Measurements from ENCODE around the gene GALNTL6. TPM values are rescaled to one million over a fixed set of nuclear protein-coding genes. Genes with fewer than 3 reads are reported as not detected.

The GALNTL6 gene
- total and polyA plus RNA-seq, 2 donors (not counting 3 experiments of a cell fraction or from before 2014, with no cell fraction given) = not detected

DNA sequence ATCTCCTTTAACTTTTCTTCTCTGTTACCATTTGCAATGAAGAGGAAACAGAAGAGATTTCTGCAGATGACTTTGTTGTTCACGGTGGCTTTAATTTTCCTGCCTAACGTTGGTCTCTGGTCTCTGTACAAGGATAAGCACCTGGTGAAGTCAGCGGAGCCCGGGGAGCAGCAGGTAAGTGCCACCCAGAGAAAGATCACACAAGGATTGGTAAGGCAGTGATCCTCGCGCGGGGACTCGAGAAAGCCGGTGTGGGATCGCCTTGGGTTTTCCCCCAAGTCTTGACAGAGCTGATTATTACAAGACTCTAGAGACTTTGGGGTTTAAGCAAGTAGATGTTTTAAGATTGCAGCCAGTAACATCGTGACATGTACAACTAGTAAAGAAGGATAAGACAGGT, 1.3 kb downstream of the GALNTL6 start:
- Histone ChIP-seq H4K20me1 (replicated peaks; ENCODE audit: control insufficient read depth, extremely low read depth, insufficient read depth, low read length) (no peaks in the 10 kb centered on the region), H3K9ac (replicated peaks; ENCODE audit: extremely low read depth, insufficient read depth, low read length) (no peak overlapping the region), H3K27ac (ENCODE audit: insufficient read depth, low read depth, low read length) (no peak overlapping the region), H3K4me1 (ENCODE audit: control insufficient read depth, extremely low read depth, insufficient read depth, low read length) (no peaks in the 10 kb centered on the region), H3K4me2 (ENCODE audit: insufficient read depth, low read length) (no peak overlapping the region), H2AFZ (ENCODE audit: low read depth, low read length) (no peak overlapping the region), H3K27me3 (ENCODE audit: control insufficient read depth in 2 of 2, insufficient read depth in 2 of 2, low read length in 2 of 2) (peaks cover 17 to 23% of the 10 kb centered on the region in 2 experiments), H3K4me3 (replicated peaks in 1 of 3; ENCODE audit: insufficient read depth in 1 of 3, low read depth in 1 of 3, low read length in 3 of 3) (no peak overlapping the region), H3K79me2 (ENCODE audit: control insufficient read depth, insufficient read depth, low read length) (no peaks in the 10 kb centered on the region), H3K36me3 (ENCODE audit: control insufficient read depth in 2 of 2, extremely low read depth in 1 of 2, insufficient read depth in 2 of 2, low read length in 2 of 2) (no peaks in the 10 kb centered on the region), H3K9me1 (replicated peaks; ENCODE audit: control insufficient read depth, extremely low read depth, insufficient read depth, low read length) (no peaks in the 10 kb centered on the region), H3K9me3 (replicated peaks; ENCODE audit: control insufficient read depth, insufficient read depth, low read length) (no peaks in the 10 kb centered on the region)
- no TSS peak for BruUV-seq (replicated peaks)
- CTCF ChIA-PET = no interaction called here
- no peak for TF ChIP-seq FOS (IDR thresholded peaks at IDR 0.05; ENCODE audit: borderline replicate concordance, insufficient read depth, low read length)
- TF ChIP-seq GATA2 (IDR thresholded peaks at IDR 0.05; ENCODE audit: insufficient read depth, insufficient read length, low read depth, low read length) = no peak
- TF ChIP-seq JUN (IDR thresholded peaks at IDR 0.05; ENCODE audit: borderline replicate concordance, insufficient read depth, insufficient read length, low read depth) = no peak
- no peak for TF ChIP-seq POLR2A (IDR thresholded peaks at IDR 0.05; ENCODE audit: low read depth, low read length)
- no peak for TF ChIP-seq EZH2 (IDR thresholded peaks at IDR 0.05; ENCODE audit: borderline replicate concordance, low read depth, low read length, severe bottlenecking)
- no peak for TF ChIP-seq MYC (IDR thresholded peaks at IDR 0.05; ENCODE audit: low read depth, low read length)
- TF ChIP-seq, protein P1, sequence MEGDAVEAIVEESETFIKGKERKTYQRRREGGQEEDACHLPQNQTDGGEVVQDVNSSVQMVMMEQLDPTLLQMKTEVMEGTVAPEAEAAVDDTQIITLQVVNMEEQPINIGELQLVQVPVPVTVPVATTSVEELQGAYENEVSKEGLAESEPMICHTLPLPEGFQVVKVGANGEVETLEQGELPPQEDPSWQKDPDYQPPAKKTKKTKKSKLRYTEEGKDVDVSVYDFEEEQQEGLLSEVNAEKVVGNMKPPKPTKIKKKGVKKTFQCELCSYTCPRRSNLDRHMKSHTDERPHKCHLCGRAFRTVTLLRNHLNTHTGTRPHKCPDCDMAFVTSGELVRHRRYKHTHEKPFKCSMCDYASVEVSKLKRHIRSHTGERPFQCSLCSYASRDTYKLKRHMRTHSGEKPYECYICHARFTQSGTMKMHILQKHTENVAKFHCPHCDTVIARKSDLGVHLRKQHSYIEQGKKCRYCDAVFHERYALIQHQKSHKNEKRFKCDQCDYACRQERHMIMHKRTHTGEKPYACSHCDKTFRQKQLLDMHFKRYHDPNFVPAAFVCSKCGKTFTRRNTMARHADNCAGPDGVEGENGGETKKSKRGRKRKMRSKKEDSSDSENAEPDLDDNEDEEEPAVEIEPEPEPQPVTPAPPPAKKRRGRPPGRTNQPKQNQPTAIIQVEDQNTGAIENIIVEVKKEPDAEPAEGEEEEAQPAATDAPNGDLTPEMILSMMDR (IDR thresholded peaks at IDR 0.05; ENCODE audit: extremely low read depth in 1 of 2, insufficient read depth in 1 of 2, low read depth in 1 of 2, low read length in 2 of 2) = no peak
- no peak for DNase-seq (ENCODE audit: low read depth, low spot score)
- intact Hi-C loops (cut with micrococcal nuclease) (no loop called here), dilution Hi-C loops (cut with MboI; ENCODE audit: extremely low pct_ligation_motif_present, low sequenced_read_pairs) (no loop called here)
- POLR2A ChIA-PET = no interaction called here
- FAIRE-seq = no peak

DNA sequence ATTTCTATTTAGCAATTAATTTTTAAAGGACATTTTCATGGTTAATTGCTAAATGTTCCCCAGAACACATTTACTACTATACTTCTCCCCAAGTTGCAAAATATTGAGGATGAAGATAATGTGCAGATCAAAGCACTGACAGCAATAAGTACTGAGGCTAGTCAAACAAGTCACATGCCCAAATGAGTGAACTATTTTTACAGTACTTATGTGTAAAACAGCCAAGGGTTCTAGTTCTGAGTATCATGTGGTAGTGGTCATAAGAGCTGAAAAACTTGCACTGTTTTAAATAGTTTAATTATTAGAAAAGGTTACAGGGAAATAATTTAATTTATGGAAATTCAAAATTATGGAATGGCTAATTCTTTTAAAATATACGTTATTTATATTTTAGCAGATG, 3.8 kb downstream of the GALNTL6 start:
- Histone ChIP-seq H3K4me2 (ENCODE audit: insufficient read depth, low read length) (no peak overlapping the region), H3K79me2 (ENCODE audit: control insufficient read depth, insufficient read depth, low read length) (no peaks in the 10 kb centered on the region), H3K27me3 (ENCODE audit: control insufficient read depth in 2 of 2, insufficient read depth in 2 of 2, low read length in 2 of 2) (peaks cover 17 to 23% of the 10 kb centered on the region in 2 experiments), H3K36me3 (ENCODE audit: control insufficient read depth in 2 of 2, extremely low read depth in 1 of 2, insufficient read depth in 2 of 2, low read length in 2 of 2) (no peaks in the 10 kb centered on the region), H3K4me3 (replicated peaks in 1 of 3; ENCODE audit: insufficient read depth in 1 of 3, low read depth in 1 of 3, low read length in 3 of 3) (no peak overlapping the region), H3K27ac (ENCODE audit: insufficient read depth, low read depth, low read length) (no peak overlapping the region), H4K20me1 (replicated peaks; ENCODE audit: control insufficient read depth, extremely low read depth, insufficient read depth, low read length) (no peaks in the 10 kb centered on the region), H3K9ac (replicated peaks; ENCODE audit: extremely low read depth, insufficient read depth, low read length) (no peak overlapping the region), H3K9me1 (replicated peaks; ENCODE audit: control insufficient read depth, extremely low read depth, insufficient read depth, low read length) (no peaks in the 10 kb centered on the region), H3K9me3 (replicated peaks; ENCODE audit: control insufficient read depth, insufficient read depth, low read length) (no peaks in the 10 kb centered on the region), H3K4me1 (ENCODE audit: control insufficient read depth, extremely low read depth, insufficient read depth, low read length) (no peaks in the 10 kb centered on the region), H2AFZ (ENCODE audit: low read depth, low read length) (no peak overlapping the region)
- DNase-seq (ENCODE audit: low read depth, low spot score) (no peak), FAIRE-seq (no peak)
- intact Hi-C loops (cut with micrococcal nuclease) = no loop called here
- dilution Hi-C loops (cut with MboI; ENCODE audit: extremely low pct_ligation_motif_present, low sequenced_read_pairs) = no loop called here
- no peak for TF ChIP-seq JUN (IDR thresholded peaks at IDR 0.05; ENCODE audit: borderline replicate concordance, insufficient read depth, insufficient read length, low read depth)
- TF ChIP-seq GATA2 (IDR thresholded peaks at IDR 0.05; ENCODE audit: insufficient read depth, insufficient read length, low read depth, low read length) = no peak
- TF ChIP-seq MYC (IDR thresholded peaks at IDR 0.05; ENCODE audit: low read depth, low read length) = no peak
- no peak for TF ChIP-seq POLR2AphosphoS5 (IDR thresholded peaks at IDR 0.05; ENCODE audit: insufficient read depth, low read depth, low read length)
- TF ChIP-seq, protein P1 (IDR thresholded peaks at IDR 0.05; ENCODE audit: extremely low read depth in 1 of 2, insufficient read depth in 1 of 2, low read depth in 1 of 2, low read length in 2 of 2) = no peak
- TF ChIP-seq, protein P2, sequence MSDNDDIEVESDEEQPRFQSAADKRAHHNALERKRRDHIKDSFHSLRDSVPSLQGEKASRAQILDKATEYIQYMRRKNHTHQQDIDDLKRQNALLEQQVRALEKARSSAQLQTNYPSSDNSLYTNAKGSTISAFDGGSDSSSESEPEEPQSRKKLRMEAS (IDR thresholded peaks at IDR 0.05; ENCODE audit: insufficient read depth, insufficient read length) = no peak
- TF ChIP-seq POLR2A (IDR thresholded peaks at IDR 0.05; ENCODE audit: low read depth, low read length) = no peak
- TF ChIP-seq FOS (IDR thresholded peaks at IDR 0.05; ENCODE audit: borderline replicate concordance, insufficient read depth, low read length) = no peak
- no TSS peak for BruUV-seq (replicated peaks)
- ChIA-PET POLR2A (no interaction called here), CTCF (no interaction called here)

Measured in endothelial cell of umbilical vein (primary cell).